ENCODE data around the gene ZNF396. TPM values are rescaled to one million over a fixed set of nuclear protein-coding genes. Genes with fewer than 3 reads are reported as not detected.

The ZNF396 gene
- total RNA-seq, 1 donor from 2014 or later, result 0.21 TPM

DNA sequence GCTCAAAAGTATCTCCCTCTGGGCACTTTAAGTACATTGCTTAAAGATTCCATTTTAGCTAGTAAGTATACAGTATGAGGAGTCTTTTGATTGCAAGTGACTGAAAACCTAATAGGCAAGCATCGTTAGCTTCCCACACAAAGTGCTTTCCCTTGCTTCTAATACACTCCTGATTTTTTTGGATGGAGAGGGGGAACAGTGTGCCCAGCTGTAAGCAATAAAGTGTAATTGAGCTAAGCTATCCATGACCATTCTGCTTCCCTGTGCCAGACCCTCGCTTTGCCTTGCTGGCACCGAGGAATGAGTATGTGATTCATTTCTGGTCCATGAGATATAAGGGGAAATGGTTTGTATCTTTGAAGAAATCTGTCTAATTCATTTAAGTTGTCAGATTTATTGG lies 29.1 kb downstream of the ZNF396 start:
- no peak for DNase-seq (ENCODE audit: low spot score in 2 of 2)
- no peak overlapping the region for H3K4me3 ChIP-seq
- intact Hi-C loops (cut with DNase I), result no loop called here
- H3K9me3 ChIP-seq, result peaks cover 0 to 5% of the 10 kb centered on the region in 2 donors
- no peak overlapping the region for H3K27ac ChIP-seq
- no peaks in the 10 kb centered on the region for H3K36me3 ChIP-seq
- H3K4me1 ChIP-seq, result peaks cover 9 to 10% of the 10 kb centered on the region in 2 donors
- TF ChIP-seq, protein P1, sequence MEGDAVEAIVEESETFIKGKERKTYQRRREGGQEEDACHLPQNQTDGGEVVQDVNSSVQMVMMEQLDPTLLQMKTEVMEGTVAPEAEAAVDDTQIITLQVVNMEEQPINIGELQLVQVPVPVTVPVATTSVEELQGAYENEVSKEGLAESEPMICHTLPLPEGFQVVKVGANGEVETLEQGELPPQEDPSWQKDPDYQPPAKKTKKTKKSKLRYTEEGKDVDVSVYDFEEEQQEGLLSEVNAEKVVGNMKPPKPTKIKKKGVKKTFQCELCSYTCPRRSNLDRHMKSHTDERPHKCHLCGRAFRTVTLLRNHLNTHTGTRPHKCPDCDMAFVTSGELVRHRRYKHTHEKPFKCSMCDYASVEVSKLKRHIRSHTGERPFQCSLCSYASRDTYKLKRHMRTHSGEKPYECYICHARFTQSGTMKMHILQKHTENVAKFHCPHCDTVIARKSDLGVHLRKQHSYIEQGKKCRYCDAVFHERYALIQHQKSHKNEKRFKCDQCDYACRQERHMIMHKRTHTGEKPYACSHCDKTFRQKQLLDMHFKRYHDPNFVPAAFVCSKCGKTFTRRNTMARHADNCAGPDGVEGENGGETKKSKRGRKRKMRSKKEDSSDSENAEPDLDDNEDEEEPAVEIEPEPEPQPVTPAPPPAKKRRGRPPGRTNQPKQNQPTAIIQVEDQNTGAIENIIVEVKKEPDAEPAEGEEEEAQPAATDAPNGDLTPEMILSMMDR (IDR thresholded peaks at IDR 0.05), result no peak
- H3K27me3 ChIP-seq, result no peaks in the 10 kb centered on the region

DNA sequence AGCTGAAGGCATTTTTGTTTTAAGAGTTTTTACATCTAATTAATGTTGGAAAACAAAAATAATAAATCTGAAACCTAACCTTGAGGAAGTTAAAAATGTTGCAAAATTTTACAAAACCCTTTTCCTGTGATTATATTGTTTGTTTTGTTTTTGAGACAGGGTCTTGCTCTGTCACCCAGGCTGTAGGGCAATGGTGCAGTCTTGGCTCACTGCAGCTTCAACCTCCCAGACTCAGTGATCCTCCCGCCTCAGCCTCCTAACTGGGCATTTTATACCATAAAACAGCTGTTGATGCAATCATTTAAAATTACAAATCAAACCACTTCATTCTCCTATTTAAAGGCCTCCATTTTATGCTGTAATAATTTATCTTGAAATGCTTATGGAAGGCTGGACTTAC lies 31.2 kb downstream of the ZNF396 start:
- no peak for DNase-seq (ENCODE audit: low spot score in 2 of 2)
- intact Hi-C loops (cut with DNase I), result loop anchor here (2.0 kb wide), 1 partner anchor 79 kb away; no protein-coding TSS in a partner anchor
- TF ChIP-seq, protein P1 (IDR thresholded peaks at IDR 0.05), result no peak
- H3K4me1 ChIP-seq, result peaks cover 10 to 17% of the 10 kb centered on the region in 2 donors
- peaks cover 0 to 3% of the 10 kb centered on the region in 2 donors for H3K36me3 ChIP-seq
- no peak overlapping the region for H3K4me3 ChIP-seq
- H3K27ac ChIP-seq, result peak overlapping the region; percentile 93 to 100
- no peaks in the 10 kb centered on the region for H3K27me3 ChIP-seq
- no peaks in the 10 kb centered on the region for H3K9me3 ChIP-seq

DNA sequence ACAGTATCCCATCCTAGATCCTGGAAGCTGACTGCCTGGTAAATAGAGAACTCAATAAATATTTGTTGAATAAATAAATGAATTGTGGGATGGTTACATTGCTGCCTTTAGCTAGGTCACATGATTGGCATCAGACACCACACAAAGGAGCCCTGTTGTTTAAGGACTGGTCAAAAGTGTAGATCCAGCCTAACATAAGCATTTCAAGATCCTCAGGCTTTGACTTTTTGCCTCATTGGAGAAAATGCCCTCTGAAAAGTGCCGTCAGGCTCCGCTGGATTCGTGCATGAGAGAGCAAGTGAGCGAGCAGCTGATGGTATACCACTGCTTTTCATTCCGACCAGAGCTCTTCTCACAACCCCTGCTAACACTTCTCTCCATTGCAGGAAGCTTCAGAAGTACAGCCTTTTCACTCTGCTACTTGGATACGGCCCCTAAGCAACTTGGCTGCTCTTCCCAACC lies 31.6 kb downstream of the ZNF396 start:
- DNase-seq (ENCODE audit: low spot score in 2 of 2), result no peak
- H3K36me3 ChIP-seq, result peaks cover 0 to 3% of the 10 kb centered on the region in 2 donors
- intact Hi-C loops (cut with DNase I), result loop anchor here (2.0 kb wide), 1 partner anchor 79 kb away; no protein-coding TSS in a partner anchor
- H3K4me1 ChIP-seq, result peaks cover 10 to 17% of the 10 kb centered on the region in 2 donors
- TF ChIP-seq, protein P1 (IDR thresholded peaks at IDR 0.05), result no peak
- H3K9me3 ChIP-seq, result no peaks in the 10 kb centered on the region
- H3K27me3 ChIP-seq, result no peaks in the 10 kb centered on the region
- peak overlapping the region; percentile 93 to 100 for H3K27ac ChIP-seq
- H3K4me3 ChIP-seq, result peak overlapping the region in 1 of 2 donors; percentile 70

DNA sequence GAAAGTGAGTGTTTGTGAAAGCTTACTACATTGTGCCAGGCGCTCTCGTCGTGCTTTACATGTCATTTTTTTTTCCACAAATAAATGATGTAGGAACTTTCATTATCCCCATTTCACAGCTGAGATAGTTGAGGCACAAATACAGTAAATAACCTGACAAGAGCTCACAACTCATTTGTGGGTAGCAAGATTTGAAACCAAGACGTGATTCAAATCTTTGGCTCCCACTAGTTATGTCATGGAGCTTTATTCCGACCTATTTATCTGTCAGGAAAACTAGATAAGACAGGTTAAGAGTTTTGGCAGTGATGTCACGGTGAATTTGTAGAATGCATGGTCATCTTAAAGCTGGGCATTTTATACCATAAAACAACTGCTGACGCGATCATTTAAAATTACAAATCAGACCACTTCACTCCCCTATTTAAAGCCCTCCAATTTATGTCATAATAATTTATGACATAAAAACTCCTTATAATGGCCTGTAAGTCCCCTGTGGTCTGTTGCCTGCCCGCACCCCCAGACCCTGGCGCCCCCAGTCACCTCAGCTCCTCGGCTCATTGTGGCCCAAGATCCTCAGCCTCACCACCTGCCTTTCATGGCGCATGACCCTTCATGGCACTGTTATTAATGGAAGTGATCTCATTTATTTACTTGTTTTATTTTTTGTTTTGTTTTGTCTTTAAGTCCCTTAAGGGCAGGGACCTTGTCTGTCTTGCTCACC lies 32.2 kb downstream of the ZNF396 start:
- Histone ChIP-seq H3K36me3 (peaks cover 4 to 9% of the 10 kb centered on the region in 2 donors), H3K27ac (peak overlapping the region; percentile 93 to 100), H3K27me3 (no peaks in the 10 kb centered on the region), H3K4me3 (peak overlapping the region; percentile 70 to 96), H3K4me1 (peaks cover 10 to 17% of the 10 kb centered on the region in 2 donors), H3K9me3 (no peaks in the 10 kb centered on the region)
- DNase-seq (ENCODE audit: low spot score in 2 of 2), result no peak
- TF ChIP-seq, protein P1 (IDR thresholded peaks at IDR 0.05), result no peak
- intact Hi-C loops (cut with DNase I), result loop anchor here (1.0 to 5.0 kb wide), 6 partner anchors 32 to 722 kb away; partner anchors contain the start of genes MAPRE2, RPRD1A, ZNF396 and ZSCAN30

DNA sequence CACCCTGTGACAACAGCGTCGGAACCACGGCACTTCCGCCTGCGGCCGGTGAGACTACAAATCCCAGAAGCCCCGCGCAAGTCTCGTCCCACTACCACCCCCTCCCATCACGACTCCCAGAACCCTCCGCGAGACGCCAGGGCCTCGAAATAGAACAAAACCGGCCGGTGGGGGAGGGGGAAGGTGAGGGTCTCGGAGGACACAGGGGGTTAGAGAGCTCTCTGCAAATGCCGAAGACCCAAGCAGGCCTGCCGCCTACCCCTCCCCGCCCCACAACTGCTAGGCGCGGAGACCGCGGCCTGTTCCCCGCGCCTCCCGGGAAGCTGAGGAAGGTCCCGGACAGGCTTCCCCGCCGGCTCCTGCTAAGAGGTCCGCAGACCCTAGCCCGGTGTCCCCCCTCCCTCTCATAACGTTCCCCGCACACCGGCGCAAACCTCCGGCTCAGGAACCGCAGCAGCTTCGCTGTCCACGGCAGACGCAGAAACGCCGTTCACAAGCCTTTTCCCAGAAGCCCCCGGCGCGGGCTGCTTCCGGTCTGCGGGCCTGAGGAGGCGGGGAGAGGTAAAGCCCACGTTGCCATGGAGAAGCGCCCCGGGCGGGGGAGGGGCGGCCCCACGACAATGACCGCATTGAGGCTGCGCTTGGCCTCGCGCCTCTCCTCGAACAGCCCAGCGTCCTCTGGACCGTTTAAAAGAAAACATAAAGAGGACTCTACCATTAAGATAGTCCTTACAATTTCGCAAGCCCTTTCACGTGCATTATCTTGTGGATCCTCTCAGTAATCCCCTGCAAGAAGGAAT lies 33.0 kb downstream of the ZNF396 start, which contains the start of gene ZNF24:
ZNF24 (minus strand) TSS at position 485 of the 800 bp plus-strand sequence. CDS start 3,770 bp downstream, outside the sequence.
- Histone ChIP-seq H3K9me3 (no peaks in the 10 kb centered on the region), H3K36me3 (peaks cover 12 to 17% of the 10 kb centered on the region in 2 donors), H3K4me3 (peak within 1 kb of the TSS; percentile 70 to 96), H3K4me1 (peaks cover 10 to 17% of the 10 kb centered on the region in 2 donors), H3K27me3 (no peaks in the 10 kb centered on the region), H3K27ac (peak within 1 kb of the TSS; percentile 93 to 100)
- intact Hi-C loops (cut with DNase I), result loop anchor here (1.0 to 5.0 kb wide), 6 partner anchors 33 to 723 kb away; partner anchors contain the start of genes MAPRE2, RPRD1A, ZNF396 and ZSCAN30
- DNase-seq (ENCODE audit: low spot score in 2 of 2), result peak; percentile 84 to 98
- TF ChIP-seq, protein P1 (IDR thresholded peaks at IDR 0.05), result no peak

Measured in ascending aorta (tissue), 2 donors.